Naive B cell (primary cell): ENCODE measurements around the gene GLE1. TPM values are rescaled to one million over a fixed set of nuclear protein-coding genes. Genes with fewer than 3 reads are reported as not detected.
"Not testable (repeated sequence)": the region's sequence is repeated elsewhere in the genome, so short reads cannot be mapped to it uniquely, and the experiment has no call there.

Source experiments
- ATAC-seq, 2 donors: fragments of 150-1000 bp; cut with Tn5 transposase; 2 replicates each; pipeline ENCODE4 v1.10.0; 2021; ENCODE audit warnings: low read depth in 2 of 2, mild to moderate bottlenecking in 2 of 2, moderate library complexity in 2 of 2
- DNase-seq: peaks from one replicate; pipeline ENCODE4 v3.0.0; 2022
- H3K27ac Mint-ChIP-seq, 6 donors: one replicate each; pipeline ENCODE4 v1.8.0; 2020 to 2022; ENCODE audit warnings: mild to moderate bottlenecking in 6 of 6, mixed read lengths in 6 of 6, moderate library complexity in 5 of 6, inconsistent platforms in 2 of 6
- H3K27me3 Mint-ChIP-seq, 3 donors: one replicate each; pipeline ENCODE4 v1.8.0; 2021 to 2022; ENCODE audit warnings: mixed read lengths in 3 of 3, mild to moderate bottlenecking in 1 of 3
- H3K36me3 Mint-ChIP-seq, 2 donors: one replicate each; pipeline ENCODE4 v1.8.0; 2020 to 2022; ENCODE audit warnings: mixed read lengths in 2 of 2, inconsistent platforms in 1 of 2, mild to moderate bottlenecking in 1 of 2
- H3K4me1 Mint-ChIP-seq, 3 donors: one replicate each; pipeline ENCODE4 v1.8.0; 2020 to 2022; ENCODE audit warnings: mixed read lengths in 3 of 3, inconsistent platforms in 1 of 3, mild to moderate bottlenecking in 1 of 3, moderate library complexity in 1 of 3
- H3K4me3 Mint-ChIP-seq, 8 donors: one replicate each; pipeline ENCODE4 v1.8.0; 2020 to 2022; ENCODE audit warnings: mild to moderate bottlenecking in 8 of 8, mixed read lengths in 8 of 8, moderate library complexity in 8 of 8, inconsistent platforms in 2 of 8
- H3K9me3 Mint-ChIP-seq, 7 donors: one replicate each; pipeline ENCODE4 v1.8.0; 2020 to 2022; ENCODE audit warnings: mixed read lengths in 7 of 7, mild to moderate bottlenecking in 5 of 7, inconsistent platforms in 2 of 7, moderate library complexity in 1 of 7
- polyA plus RNA-seq, 6 donors: library from polyadenylated mRNA; unstranded; fragments of 300-500 nt; fragmentation: Illumina TruSeq; gene quantifications; one replicate each; pipeline ENCODE4 v1.2.3, GENCODE V29; 2021; ENCODE audit warnings: low read depth in 6 of 6

GLE1 gene
- polyA plus RNA-seq, 6 donors from 2014 or later: 18.8 to 34.3 (median 28.5) TPM

GRCh38 chr9:128503870-128504269 is 649 bp upstream of the GLE1 start:
- ATAC-seq (no peak), DNase-seq (no peak)
- Mint-ChIP-seq H3K4me1 (peaks cover 0 to 22% (median 11%) of the 10 kb centered on the region in 3 donors), H3K36me3 (peaks cover 0 to 10% of the 10 kb centered on the region in 2 donors), H3K9me3 (no peaks in the 10 kb centered on the region), H3K4me3 (peak overlapping the region; percentile 64 to 100 (median 99)), H3K27ac (peak overlapping the region in 4 of 6 donors; percentile 37 to 96 (median 76)), H3K27me3 (no peaks in the 10 kb centered on the region)

GRCh38 chr9:128505414-128505765 is 871 bp downstream of the GLE1 start:
- no peaks in the 10 kb centered on the region for H3K27me3 Mint-ChIP-seq
- DNase-seq (no peak), ATAC-seq (no peak)
- peak overlapping the region; percentile 96 to 99 (median 98) for H3K27ac Mint-ChIP-seq
- peaks cover 4 to 29% (median 11%) of the 10 kb centered on the region in 3 donors for H3K4me1 Mint-ChIP-seq
- no peaks in the 10 kb centered on the region for H3K9me3 Mint-ChIP-seq
- H3K4me3 Mint-ChIP-seq: peak overlapping the region; percentile 92 to 100 (median 99)
- peaks cover 3 to 7% of the 10 kb centered on the region in 2 donors for H3K36me3 Mint-ChIP-seq

- not testable (repeated sequence) for H3K27me3 Mint-ChIP-seq, ATAC-seq
- peak overlapping the region in 1 of 6 donors; percentile 98 for H3K27ac Mint-ChIP-seq
Observed at GRCh38 chr9:128505906-128506305, 1.4 kb downstream of the GLE1 start.

GRCh38 chr9:128512820-128513219 is 8.3 kb downstream of the GLE1 start:
- no peak for DNase-seq
- Mint-ChIP-seq H3K4me1 (peaks cover 9 to 17% (median 11%) of the 10 kb centered on the region in 3 donors), H3K27ac (no peak overlapping the region), H3K9me3 (no peaks in the 10 kb centered on the region), H3K27me3 (no peaks in the 10 kb centered on the region), H3K4me3 (no peak overlapping the region), H3K36me3 (peaks cover 13 to 16% of the 10 kb centered on the region in 2 donors)
- ATAC-seq: no peak

More at GRCh38 chr9:128505906-128506305, 1.4 kb downstream of the GLE1 start:
- peaks cover 4 to 29% (median 11%) of the 10 kb centered on the region in 3 donors for H3K4me1 Mint-ChIP-seq
- peak overlapping the region; percentile 85 to 100 (median 99) for H3K4me3 Mint-ChIP-seq
- not testable (repeated sequence) for H3K9me3 Mint-ChIP-seq, DNase-seq, H3K36me3 Mint-ChIP-seq

GRCh38 chr9:128521956-128522355 is 17.4 kb downstream of the GLE1 start:
- Mint-ChIP-seq H3K4me1 (peaks cover 0 to 7% (median 0%) of the 10 kb centered on the region in 3 donors), H3K36me3 (peaks cover 32 to 33% of the 10 kb centered on the region in 2 donors), H3K27ac (peak overlapping the region in 1 of 6 donors; percentile 45), H3K9me3 (peaks cover 0 to 6% (median 2%) of the 10 kb centered on the region in 7 donors), H3K4me3 (no peak overlapping the region), H3K27me3 (no peaks in the 10 kb centered on the region)
- no peak for DNase-seq
- ATAC-seq: no peak

DNA sequence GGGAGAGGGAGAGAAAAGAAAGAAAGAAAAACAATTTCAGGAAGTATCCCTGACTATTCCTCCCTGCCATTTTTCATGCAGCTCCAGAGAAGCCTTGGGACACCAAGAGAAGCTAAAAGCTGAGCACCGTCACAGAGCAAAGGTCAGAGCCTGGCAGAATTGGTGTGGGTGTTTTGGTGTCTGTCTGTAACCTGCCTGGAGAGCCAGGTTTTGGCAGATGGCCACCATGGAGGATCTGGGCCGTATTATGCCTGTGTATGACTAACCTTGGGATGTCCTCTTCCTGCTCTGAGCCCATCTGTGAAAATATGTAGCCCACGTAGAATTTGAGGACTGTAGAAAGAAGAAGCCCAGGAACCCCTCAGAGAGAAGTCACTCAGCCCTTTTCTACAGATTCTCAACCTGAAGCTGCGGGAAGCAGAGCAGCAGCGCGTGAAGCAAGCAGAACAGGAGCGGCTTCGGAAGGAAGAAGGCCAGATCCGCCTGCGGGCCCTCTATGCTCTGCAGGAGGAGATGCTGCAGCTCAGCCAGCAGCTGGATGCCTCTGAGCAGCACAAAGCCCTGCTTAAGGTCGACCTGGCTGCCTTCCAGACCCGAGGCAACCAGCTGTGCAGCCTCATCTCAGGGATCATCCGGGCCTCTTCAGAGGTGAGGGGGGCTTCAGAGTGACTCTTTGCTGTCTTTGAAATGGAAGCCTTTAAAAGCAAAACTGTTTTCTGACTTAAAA is 18.8 kb downstream of the GLE1 start:
- DNase-seq: no peak
- peaks cover 22% of the 10 kb centered on the region in 2 donors for H3K36me3 Mint-ChIP-seq
- no peaks in the 10 kb centered on the region for H3K27me3 Mint-ChIP-seq
- no peak overlapping the region for H3K4me3 Mint-ChIP-seq
- H3K9me3 Mint-ChIP-seq: peaks cover 0 to 6% (median 2%) of the 10 kb centered on the region in 7 donors
- H3K27ac Mint-ChIP-seq: no peak overlapping the region
- no peak for ATAC-seq
- H3K4me1 Mint-ChIP-seq: peaks cover 0 to 7% (median 0%) of the 10 kb centered on the region in 3 donors

DNA sequence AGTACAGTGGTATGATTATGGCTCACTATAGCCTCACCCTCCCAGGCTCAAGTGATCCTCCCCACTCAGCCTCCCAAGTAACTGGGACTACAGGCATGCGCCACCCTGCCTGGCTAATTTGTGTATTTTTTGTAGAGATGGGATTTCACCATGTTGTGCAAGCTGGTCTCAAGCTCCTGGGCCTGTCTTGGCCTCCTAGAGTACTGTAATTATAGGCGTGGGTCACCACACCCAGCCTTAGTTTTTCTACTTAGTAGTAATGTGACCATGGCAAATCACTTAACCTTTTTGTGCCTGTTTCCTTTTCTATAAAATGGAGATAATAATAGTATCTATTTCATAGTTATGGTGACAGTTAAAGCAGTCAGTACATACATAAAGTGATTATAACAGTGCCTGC is 22.2 kb downstream of the GLE1 start:
- no peak overlapping the region for H3K4me3 Mint-ChIP-seq
- H3K9me3 Mint-ChIP-seq: no peaks in the 10 kb centered on the region
- H3K27ac Mint-ChIP-seq: no peak overlapping the region
- ATAC-seq (no peak), DNase-seq (no peak)
- H3K36me3 Mint-ChIP-seq: peaks cover 19 to 29% of the 10 kb centered on the region in 2 donors
- peaks cover 0 to 7% (median 0%) of the 10 kb centered on the region in 3 donors for H3K4me1 Mint-ChIP-seq
- H3K27me3 Mint-ChIP-seq: no peaks in the 10 kb centered on the region

- DNase-seq (no peak), ATAC-seq (no peak)
- H3K36me3 Mint-ChIP-seq: peaks cover 14 to 16% of the 10 kb centered on the region in 2 donors
- H3K4me1 Mint-ChIP-seq: no peaks in the 10 kb centered on the region
- no peaks in the 10 kb centered on the region for H3K9me3 Mint-ChIP-seq
- H3K4me3 Mint-ChIP-seq: no peak overlapping the region
- H3K27me3 Mint-ChIP-seq: no peaks in the 10 kb centered on the region
- no peak overlapping the region for H3K27ac Mint-ChIP-seq
Observed at GRCh38 chr9:128528445-128529160, 24.1 kb downstream of the GLE1 start.

GRCh38 chr9:128529191-128529590 is 24.7 kb downstream of the GLE1 start:
- peaks cover 14 to 16% of the 10 kb centered on the region in 2 donors for H3K36me3 Mint-ChIP-seq
- no peaks in the 10 kb centered on the region for H3K9me3 Mint-ChIP-seq
- H3K4me1 Mint-ChIP-seq: no peaks in the 10 kb centered on the region
- ATAC-seq (no peak), DNase-seq (no peak)
- H3K27me3 Mint-ChIP-seq: no peaks in the 10 kb centered on the region
- H3K27ac Mint-ChIP-seq: peak overlapping the region in 1 of 6 donors; percentile 81
- H3K4me3 Mint-ChIP-seq: no peak overlapping the region

GRCh38 chr9:128532581-128532980 is 28.1 kb downstream of the GLE1 start:
- no peak for ATAC-seq
- H3K36me3 Mint-ChIP-seq: peaks cover 10 to 16% of the 10 kb centered on the region in 2 donors
- H3K4me1 Mint-ChIP-seq: no peaks in the 10 kb centered on the region
- H3K27me3 Mint-ChIP-seq: no peaks in the 10 kb centered on the region
- peak overlapping the region in 1 of 8 donors; percentile 3 for H3K4me3 Mint-ChIP-seq
- peak overlapping the region in 1 of 6 donors; percentile 74 for H3K27ac Mint-ChIP-seq
- no peaks in the 10 kb centered on the region for H3K9me3 Mint-ChIP-seq
- no peak for DNase-seq

GRCh38 chr9:128540634-128541360 is 36.3 kb downstream of the GLE1 start:
- no peak for DNase-seq
- peak overlapping the region in 3 of 6 donors; percentile 21 to 37 (median 30) for H3K27ac Mint-ChIP-seq
- H3K27me3 Mint-ChIP-seq: no peaks in the 10 kb centered on the region
- no peak overlapping the region for H3K4me3 Mint-ChIP-seq
- ATAC-seq: no peak
- H3K4me1 Mint-ChIP-seq: no peaks in the 10 kb centered on the region
- no peaks in the 10 kb centered on the region for H3K9me3 Mint-ChIP-seq
- H3K36me3 Mint-ChIP-seq: peaks cover 19 to 31% of the 10 kb centered on the region in 2 donors

- peaks cover 0 to 3% (median 2%) of the 10 kb centered on the region in 3 donors for H3K4me1 Mint-ChIP-seq
- no peak overlapping the region for H3K4me3 Mint-ChIP-seq
- ATAC-seq: no peak
- H3K27ac Mint-ChIP-seq: no peak overlapping the region
- no peak for DNase-seq
- no peaks in the 10 kb centered on the region for H3K27me3 Mint-ChIP-seq
- no peaks in the 10 kb centered on the region for H3K9me3 Mint-ChIP-seq
- peaks cover 0 to 9% of the 10 kb centered on the region in 2 donors for H3K36me3 Mint-ChIP-seq
Observed at GRCh38 chr9:128546504-128546903, 42.0 kb downstream of the GLE1 start.

GRCh38 chr9:128548876-128549275 is 44.4 kb downstream of the GLE1 start:
- Mint-ChIP-seq H3K4me1 (peaks cover 0 to 8% (median 8%) of the 10 kb centered on the region in 3 donors), H3K27me3 (no peaks in the 10 kb centered on the region), H3K27ac (no peak overlapping the region), H3K36me3 (no peaks in the 10 kb centered on the region), H3K9me3 (no peaks in the 10 kb centered on the region), H3K4me3 (peak overlapping the region in 2 of 8 donors; percentile 2 to 37)
- no peak for ATAC-seq
- DNase-seq: no peak
